Kidney (tissue), 14 donors: ENCODE results near the gene ATE1. TPM values are rescaled to one million over a fixed set of nuclear protein-coding genes. Genes with fewer than 3 reads are reported as not detected.

Experiments used
- DNase-seq, 5 donors: peaks; one replicate each; pipeline ENCODE4 v3.0.0-alpha.2; 2013 to 2020
- FAIRE-seq: peaks from 2 replicates; lab custom pipeline; 2012; peaks lifted over from hg19 to GRCh38; lab: Jason Lieb, UNC
- H3K27ac ChIP-seq, 2 donors: one replicate each; pipeline ENCODE4 v1.7.0; 2013; ENCODE audit warnings: low read depth in 2 of 2, low read length in 2 of 2, inconsistent platforms in 1 of 2
- H3K27me3 ChIP-seq: one replicate; pipeline ENCODE4 v1.7.1; 2013; ENCODE audit warnings: low read length, inconsistent platforms; ENCODE audit not compliant: control insufficient read depth, insufficient read depth
- H3K36me3 ChIP-seq, 3 donors: one replicate each; pipeline versions ENCODE4 v1.7.0 to v1.7.1; 2013; ENCODE audit warnings: low read length in 3 of 3, control low read depth in 1 of 3, inconsistent platforms in 1 of 3; ENCODE audit not compliant: insufficient read depth in 3 of 3, control insufficient read depth in 2 of 3
- H3K4me1 ChIP-seq, 3 donors: one replicate each; pipeline versions ENCODE4 v1.7.0 to v1.7.1; 2013; ENCODE audit warnings: low read length in 3 of 3, inconsistent platforms in 1 of 3, low read depth in 1 of 3; ENCODE audit not compliant: control insufficient read depth in 2 of 3, insufficient read depth in 2 of 3
- H3K4me3 ChIP-seq, 3 donors: one replicate each; pipeline versions ENCODE4 v1.7.0 to v1.8.1; 2013; ENCODE audit warnings: low read length in 3 of 3, control low read depth in 1 of 3, inconsistent platforms in 1 of 3
- H3K9ac ChIP-seq, 3 donors: one replicate each; pipeline versions ENCODE4 v1.7.0 to v1.7.1; 2013; ENCODE audit warnings: low read length in 3 of 3, control low read depth in 1 of 3, inconsistent platforms in 1 of 3
- H3K9me3 ChIP-seq, 3 donors: one replicate each; pipeline versions ENCODE4 v1.7.0 to v1.7.1; 2013; ENCODE audit warnings: low read length in 3 of 3, control low read depth in 1 of 3, inconsistent platforms in 1 of 3; ENCODE audit not compliant: control insufficient read depth in 2 of 3, insufficient read depth in 1 of 3
- intact Hi-C: fragments of 100-400 bp; cut with DNase I; formaldehyde crosslinking; loops from one replicate; pipeline ENCODE4 v1.11.1; 2022
- polyA plus RNA-seq: library from polyadenylated mRNA; stranded (reverse); fragments of 350-450 nt; fragmentation: Illumina TruSeq; extraction: RNeasy Lipid Tissue Mini Kit (QIAGEN cat#74804); gene quantifications from one replicate; pipeline ENCODE4 v1.2.3, GENCODE V29; 2014; ENCODE audit warnings: low read depth, low replicate concordance; ENCODE audit not compliant: insufficient read depth
- total RNA-seq: library from RNA; stranded (reverse); fragmentation: NEBNext Ultra II Directional; extraction: Animal tissue kit (Norgen Biotek cat#: 25700); gene quantifications from one replicate; pipeline ENCODE4 v1.2.1, GENCODE V29; 2021
- TF ChIP-seq, protein P1 (sequence below): IDR thresholded peaks from 3 replicates; pipeline ENCODE4 v1.5.1; 2012; ENCODE audit warnings: mild to moderate bottlenecking, moderate library complexity, borderline replicate concordance; ENCODE audit not compliant: insufficient read depth; ENCODE audit errors: extremely low read depth
- donor health status: control.
- donor health status: control.
- donor health status: control.
- donor health status: control.
- donor health status: control.
- donor health status: DM: yes; HTN: yes; CAD: no.
- donor health status: Normal renal cell carcinoma (clear cell type).

ATE1 gene
- total and polyA plus RNA-seq, 2 donors from 2014 or later = 9.8 to 31.0 TPM

DNA sequence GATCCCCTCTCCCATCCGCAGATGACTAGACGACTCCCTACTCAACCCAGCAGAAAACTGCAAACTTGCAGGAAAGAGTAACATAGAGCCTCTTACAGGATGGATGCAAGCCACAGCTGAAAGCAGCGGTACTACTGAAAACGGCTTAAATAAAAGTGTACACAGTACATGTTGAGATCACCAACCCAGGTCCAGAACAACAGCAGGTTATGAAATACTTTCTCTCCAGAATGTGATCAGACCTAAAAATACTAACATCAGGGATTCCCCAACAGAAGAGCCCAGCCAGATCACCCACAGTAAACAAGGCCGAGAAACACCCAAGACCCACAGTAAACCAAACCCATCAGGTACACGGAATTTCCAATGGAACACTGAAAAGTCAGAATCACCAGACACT lies 13.2 kb downstream of the ATE1 start:
- peaks cover 0 to 8% (median 4%) of the 10 kb centered on the region in 3 donors for H3K36me3 ChIP-seq
- FAIRE-seq = no peak
- no peak overlapping the region for H3K9ac ChIP-seq

DNA sequence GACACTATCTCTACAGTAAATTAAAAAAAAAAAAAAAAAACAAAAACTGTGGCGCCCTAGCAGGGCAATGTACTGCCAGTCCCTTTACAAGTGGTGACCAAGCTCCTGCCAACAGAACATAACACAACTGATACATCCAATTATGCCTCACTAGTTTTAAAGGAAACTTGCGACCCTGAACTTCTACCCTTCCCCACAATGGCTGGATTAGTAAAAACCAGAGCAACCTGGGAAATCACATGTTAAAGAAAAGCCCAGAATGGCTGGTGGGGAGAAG lies 16.5 kb downstream of the ATE1 start:
- H3K9me3 ChIP-seq = no peaks in the 10 kb centered on the region
- FAIRE-seq (no peak), DNase-seq (no peak)
- peaks cover 0 to 11% (median 6%) of the 10 kb centered on the region in 3 donors for H3K36me3 ChIP-seq
- TF ChIP-seq, protein P1, sequence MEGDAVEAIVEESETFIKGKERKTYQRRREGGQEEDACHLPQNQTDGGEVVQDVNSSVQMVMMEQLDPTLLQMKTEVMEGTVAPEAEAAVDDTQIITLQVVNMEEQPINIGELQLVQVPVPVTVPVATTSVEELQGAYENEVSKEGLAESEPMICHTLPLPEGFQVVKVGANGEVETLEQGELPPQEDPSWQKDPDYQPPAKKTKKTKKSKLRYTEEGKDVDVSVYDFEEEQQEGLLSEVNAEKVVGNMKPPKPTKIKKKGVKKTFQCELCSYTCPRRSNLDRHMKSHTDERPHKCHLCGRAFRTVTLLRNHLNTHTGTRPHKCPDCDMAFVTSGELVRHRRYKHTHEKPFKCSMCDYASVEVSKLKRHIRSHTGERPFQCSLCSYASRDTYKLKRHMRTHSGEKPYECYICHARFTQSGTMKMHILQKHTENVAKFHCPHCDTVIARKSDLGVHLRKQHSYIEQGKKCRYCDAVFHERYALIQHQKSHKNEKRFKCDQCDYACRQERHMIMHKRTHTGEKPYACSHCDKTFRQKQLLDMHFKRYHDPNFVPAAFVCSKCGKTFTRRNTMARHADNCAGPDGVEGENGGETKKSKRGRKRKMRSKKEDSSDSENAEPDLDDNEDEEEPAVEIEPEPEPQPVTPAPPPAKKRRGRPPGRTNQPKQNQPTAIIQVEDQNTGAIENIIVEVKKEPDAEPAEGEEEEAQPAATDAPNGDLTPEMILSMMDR = no peak
- intact Hi-C loops = no loop called here
- H3K9ac ChIP-seq = no peak overlapping the region
- H3K27me3 ChIP-seq = no peaks in the 10 kb centered on the region
- H3K4me1 ChIP-seq = peaks cover 0 to 4% (median 0%) of the 10 kb centered on the region in 3 donors
- no peak overlapping the region for H3K4me3 ChIP-seq
- H3K27ac ChIP-seq = no peak overlapping the region

More for the DNA sequence above, 13.2 kb downstream of the ATE1 start:
- Histone ChIP-seq H3K4me3 (no peak overlapping the region), H3K27ac (no peak overlapping the region), H3K27me3 (no peaks in the 10 kb centered on the region), H3K9me3 (no peaks in the 10 kb centered on the region), H3K4me1 (peaks cover 0 to 4% (median 0%) of the 10 kb centered on the region in 3 donors)
- no peak for DNase-seq
- intact Hi-C loops = no loop called here
- TF ChIP-seq, protein P1 = no peak

DNA sequence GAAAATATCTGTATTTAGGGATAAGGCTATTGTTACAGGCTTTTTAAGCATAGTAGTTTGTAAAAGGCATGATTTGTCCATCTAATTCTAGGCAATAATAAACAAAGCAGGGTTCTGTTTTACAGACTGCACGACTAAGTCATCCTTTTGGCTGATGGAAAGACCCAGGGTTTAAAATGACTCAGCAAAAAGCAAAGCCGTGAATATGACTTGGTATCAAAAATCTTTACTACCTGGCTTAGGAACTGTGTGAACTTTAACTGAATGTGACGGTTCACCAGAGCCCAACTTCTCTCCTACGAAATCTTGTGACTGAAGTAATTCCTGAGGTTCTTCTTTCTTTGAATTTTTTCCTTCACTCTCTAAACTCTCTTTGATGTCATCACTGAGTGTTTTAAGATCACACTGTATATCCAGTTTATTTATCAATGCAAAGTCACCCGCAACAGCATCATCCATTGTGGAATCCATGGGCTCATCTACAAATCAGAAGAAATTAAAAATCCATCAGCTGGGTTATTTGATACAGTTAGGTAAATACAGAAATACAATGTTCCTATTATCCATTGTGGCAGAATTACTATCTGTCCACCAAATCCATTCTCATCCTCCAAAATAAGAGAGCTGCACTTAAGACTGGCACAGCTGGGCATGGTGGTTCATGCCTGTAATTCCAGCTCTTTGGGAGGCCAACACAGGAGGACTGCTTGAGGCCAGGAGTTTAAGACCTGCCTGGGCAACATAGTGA lies 17.0 kb downstream of the ATE1 start:
- H3K36me3 ChIP-seq = peaks cover 0 to 11% (median 6%) of the 10 kb centered on the region in 3 donors
- intact Hi-C loops = no loop called here

More for the DNA sequence above, 17.0 kb downstream of the ATE1 start:
- FAIRE-seq (no peak), DNase-seq (peak in 1 of 5 donors; percentile 15)
- Histone ChIP-seq H3K4me3 (no peak overlapping the region), H3K4me1 (peaks cover 0 to 4% (median 0%) of the 10 kb centered on the region in 3 donors), H3K27me3 (no peaks in the 10 kb centered on the region), H3K9ac (no peak overlapping the region), H3K27ac (peak overlapping the region in 1 of 2 donors; percentile 45), H3K9me3 (no peaks in the 10 kb centered on the region)
- TF ChIP-seq, protein P1 = no peak
